Gastroesophageal sphincter (tissue), 3 donors: ENCODE results near the gene LDLRAD4.

ENCODE experiments used
- EP300 ChIP-seq: sonication (generic); formaldehyde crosslinking; IDR thresholded peaks from one replicate; pipeline ENCODE4 v1.6.1; 2017; ENCODE audit warnings: antibody characterized with exemption, mild to moderate bottlenecking
- POLR2A ChIP-seq, 2 donors: fragments of 450-650 bp; IDR thresholded peaks; one replicate each; pipeline ENCODE4 v1.6.1; 2017; ENCODE audit warnings: antibody characterized with exemption in 2 of 2, mild to moderate bottlenecking in 2 of 2, moderate library complexity in 1 of 2
- POLR2AphosphoS5 ChIP-seq: sonication (generic); formaldehyde crosslinking; IDR thresholded peaks from one replicate; pipeline ENCODE4 v1.6.1; 2017; ENCODE audit warnings: antibody characterized with exemption
- TF ChIP-seq, protein P1 (sequence below), 4 experiments: fragments of 200-600 bp in 2 of 4; fragments of 450-650 bp in 2 of 4; sonication (generic) in 1 of 4; IDR thresholded peaks; one replicate each; pipeline ENCODE4 v1.5.1; 2017 to 2019; ENCODE audit warnings: antibody characterized with exemption in 4 of 4, mild to moderate bottlenecking in 2 of 4, moderate library complexity in 2 of 4

- TF ChIP-seq EP300 (no peak), POLR2AphosphoS5 (no peak), POLR2A (IDR thresholded peaks at IDR 0.05) (no peak)
- TF ChIP-seq, protein P1, sequence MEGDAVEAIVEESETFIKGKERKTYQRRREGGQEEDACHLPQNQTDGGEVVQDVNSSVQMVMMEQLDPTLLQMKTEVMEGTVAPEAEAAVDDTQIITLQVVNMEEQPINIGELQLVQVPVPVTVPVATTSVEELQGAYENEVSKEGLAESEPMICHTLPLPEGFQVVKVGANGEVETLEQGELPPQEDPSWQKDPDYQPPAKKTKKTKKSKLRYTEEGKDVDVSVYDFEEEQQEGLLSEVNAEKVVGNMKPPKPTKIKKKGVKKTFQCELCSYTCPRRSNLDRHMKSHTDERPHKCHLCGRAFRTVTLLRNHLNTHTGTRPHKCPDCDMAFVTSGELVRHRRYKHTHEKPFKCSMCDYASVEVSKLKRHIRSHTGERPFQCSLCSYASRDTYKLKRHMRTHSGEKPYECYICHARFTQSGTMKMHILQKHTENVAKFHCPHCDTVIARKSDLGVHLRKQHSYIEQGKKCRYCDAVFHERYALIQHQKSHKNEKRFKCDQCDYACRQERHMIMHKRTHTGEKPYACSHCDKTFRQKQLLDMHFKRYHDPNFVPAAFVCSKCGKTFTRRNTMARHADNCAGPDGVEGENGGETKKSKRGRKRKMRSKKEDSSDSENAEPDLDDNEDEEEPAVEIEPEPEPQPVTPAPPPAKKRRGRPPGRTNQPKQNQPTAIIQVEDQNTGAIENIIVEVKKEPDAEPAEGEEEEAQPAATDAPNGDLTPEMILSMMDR (IDR thresholded peaks at IDR 0.05): no peak
Measured at GRCh38 chr18:13429884-13430510, 211.4 kb downstream of the LDLRAD4 start.
